ENCODE data around the gene PCCB. TPM values are rescaled to one million over a fixed set of nuclear protein-coding genes. Genes with fewer than 3 reads are reported as not detected.
"Not testable (repeated sequence)": the region's sequence is repeated elsewhere in the genome, so short reads cannot be mapped to it uniquely, and the experiment has no call there.

PCCB gene
- total RNA-seq, 1 experiment from 2014 or later, result 53.5 TPM

DNA sequence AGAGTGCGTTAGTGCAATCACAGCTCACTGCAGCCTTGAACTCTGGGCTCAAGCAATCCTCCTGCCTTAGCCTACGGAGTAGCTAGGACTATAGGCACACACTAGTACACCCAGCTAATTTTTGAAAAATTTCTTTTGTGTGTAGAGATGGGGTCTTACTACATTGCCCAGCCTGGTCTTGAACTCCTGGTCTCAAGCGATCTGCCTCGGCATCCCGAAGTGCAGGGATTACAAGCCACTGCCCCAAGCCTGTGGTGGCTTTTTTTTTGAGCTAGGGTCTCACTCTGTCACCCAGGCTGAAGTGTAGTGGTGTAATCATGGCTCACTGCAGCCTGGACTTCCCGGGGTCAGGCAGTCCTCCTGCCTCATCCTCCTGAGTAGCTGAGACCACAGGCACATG, 17.1 kb downstream of the PCCB start:
- no peak overlapping the region for H3K4me2 ChIP-seq (ENCODE audit: low read length)
- H3K4me1 ChIP-seq (ENCODE audit: insufficient read depth, low read length), result peaks cover 9% of the 10 kb centered on the region
- TF ChIP-seq, protein P1, sequence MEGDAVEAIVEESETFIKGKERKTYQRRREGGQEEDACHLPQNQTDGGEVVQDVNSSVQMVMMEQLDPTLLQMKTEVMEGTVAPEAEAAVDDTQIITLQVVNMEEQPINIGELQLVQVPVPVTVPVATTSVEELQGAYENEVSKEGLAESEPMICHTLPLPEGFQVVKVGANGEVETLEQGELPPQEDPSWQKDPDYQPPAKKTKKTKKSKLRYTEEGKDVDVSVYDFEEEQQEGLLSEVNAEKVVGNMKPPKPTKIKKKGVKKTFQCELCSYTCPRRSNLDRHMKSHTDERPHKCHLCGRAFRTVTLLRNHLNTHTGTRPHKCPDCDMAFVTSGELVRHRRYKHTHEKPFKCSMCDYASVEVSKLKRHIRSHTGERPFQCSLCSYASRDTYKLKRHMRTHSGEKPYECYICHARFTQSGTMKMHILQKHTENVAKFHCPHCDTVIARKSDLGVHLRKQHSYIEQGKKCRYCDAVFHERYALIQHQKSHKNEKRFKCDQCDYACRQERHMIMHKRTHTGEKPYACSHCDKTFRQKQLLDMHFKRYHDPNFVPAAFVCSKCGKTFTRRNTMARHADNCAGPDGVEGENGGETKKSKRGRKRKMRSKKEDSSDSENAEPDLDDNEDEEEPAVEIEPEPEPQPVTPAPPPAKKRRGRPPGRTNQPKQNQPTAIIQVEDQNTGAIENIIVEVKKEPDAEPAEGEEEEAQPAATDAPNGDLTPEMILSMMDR (conservative IDR thresholded peaks at IDR 0.05; ENCODE audit: low read depth, low read length), result no peak
- TF ChIP-seq EZH2 (IDR thresholded peaks at IDR 0.05; ENCODE audit: low read length, unreplicated experiment), result no peak
- no peak for TF ChIP-seq EZH2phosphoT487 (IDR thresholded peaks at IDR 0.05; ENCODE audit: borderline replicate concordance, low read length)
- DNase-seq (no peak), ATAC-seq (no peak)
- H3K9ac ChIP-seq (ENCODE audit: low read length), result no peak overlapping the region
- H3K4me3 ChIP-seq (ENCODE audit: low read length), result no peak overlapping the region
- peak overlapping the region; percentile 72 for H3K27ac ChIP-seq (ENCODE audit: low read length)
- no peaks in the 10 kb centered on the region for H4K20me1 ChIP-seq (ENCODE audit: low read length)
- H2AFZ ChIP-seq (ENCODE audit: low read length), result no peak overlapping the region
- H3K9me3 ChIP-seq (ENCODE audit: low read length), result no peaks in the 10 kb centered on the region
- no peaks in the 10 kb centered on the region for H3K27me3 ChIP-seq (ENCODE audit: low read length)
- intact Hi-C loops (cut with micrococcal nuclease), result loop anchor here (2.0 to 5.0 kb wide), 2 partner anchors 16 to 190 kb away; partner anchors contain the start of gene PCCB
- POLR2A ChIA-PET (ENCODE audit: unreplicated experiment), result no interaction called here
- no peaks in the 10 kb centered on the region for H3K9me2 ChIP-seq (replicated peaks; ENCODE audit: low read length)
- H3K36me3 ChIP-seq (ENCODE audit: low read depth, low read length), result no peaks in the 10 kb centered on the region; the same call in 1 of the 2 replicates
- H3K79me2 ChIP-seq (ENCODE audit: low read length), result 0 out of 2 replicates have a peak, but pooled peaks cover 11% of the 10 kb centered on the region
- no peaks in the 10 kb centered on the region for H3F3A ChIP-seq (ENCODE audit: low read length, unreplicated experiment)
- CTCF ChIA-PET, result no interaction called here
- no TSS peak for BruUV-seq (replicated peaks)

DNA sequence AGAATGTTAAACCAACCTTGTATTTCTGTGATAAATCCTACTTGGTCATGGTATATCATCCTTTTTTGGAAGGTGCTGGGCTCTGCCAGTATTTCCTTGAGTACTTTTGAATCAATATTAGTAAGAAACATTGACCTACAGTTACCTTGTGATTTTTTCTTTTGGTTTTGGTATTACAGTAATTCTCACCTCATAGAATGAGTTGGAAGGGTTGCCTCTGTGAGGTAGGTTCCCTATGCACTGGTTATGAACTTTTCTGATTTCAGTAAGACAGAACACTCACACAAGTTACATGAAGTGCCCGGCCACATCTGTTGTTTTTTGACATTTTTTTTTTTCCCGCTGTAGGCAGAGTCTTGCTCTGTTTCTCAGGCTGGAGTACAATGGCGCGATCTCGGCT, 20.0 kb downstream of the PCCB start:
- intact Hi-C loops (cut with micrococcal nuclease), result no loop called here

DNA sequence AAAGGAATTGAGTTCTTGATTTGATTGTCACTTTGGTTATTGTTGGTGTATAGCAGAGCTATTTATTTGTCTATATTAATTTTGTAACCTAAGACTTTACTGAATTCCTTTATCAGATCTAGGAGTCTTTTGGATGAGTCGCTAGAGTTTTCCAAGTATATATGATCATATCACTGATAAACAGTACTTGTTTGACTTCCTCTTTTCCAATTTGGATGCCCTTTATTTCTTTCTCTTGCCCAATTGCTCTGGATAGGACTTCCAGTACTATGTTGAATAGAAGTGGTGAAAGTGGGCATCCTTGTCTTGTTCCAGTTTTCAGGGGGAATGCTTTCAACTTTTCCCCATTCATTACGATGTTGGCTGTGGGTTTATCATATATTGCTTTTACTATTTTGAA, 21.5 kb downstream of the PCCB start:
- CTCF ChIA-PET; POLR2A ChIA-PET (ENCODE audit: unreplicated experiment): not testable (repeated sequence)

More for the DNA sequence above, 20.0 kb downstream of the PCCB start:
- Histone ChIP-seq H4K20me1 (ENCODE audit: low read length) (no peaks in the 10 kb centered on the region), H3K9me3 (ENCODE audit: low read length) (no peaks in the 10 kb centered on the region), H3K9ac (ENCODE audit: low read length) (no peak overlapping the region), H3K36me3 (ENCODE audit: low read depth, low read length) (no peaks in the 10 kb centered on the region), H3F3A (ENCODE audit: low read length, unreplicated experiment) (no peaks in the 10 kb centered on the region), H2AFZ (ENCODE audit: low read length) (no peak overlapping the region), H3K79me2 (ENCODE audit: low read length) (0 out of 2 replicates have a peak, but pooled peaks cover 19% of the 10 kb centered on the region), H3K27ac (ENCODE audit: low read length) (no peak overlapping the region), H3K27me3 (ENCODE audit: low read length) (no peaks in the 10 kb centered on the region), H3K4me3 (ENCODE audit: low read length) (no peak overlapping the region), H3K4me1 (ENCODE audit: insufficient read depth, low read length) (peaks cover 9% of the 10 kb centered on the region), H3K4me2 (ENCODE audit: low read length) (no peak overlapping the region), H3K9me2 (replicated peaks; ENCODE audit: low read length) (no peaks in the 10 kb centered on the region)
- TF ChIP-seq, protein P1 (conservative IDR thresholded peaks at IDR 0.05; ENCODE audit: low read depth, low read length), result no peak
- no peak for TF ChIP-seq EZH2 (IDR thresholded peaks at IDR 0.05; ENCODE audit: low read length, unreplicated experiment)
- TF ChIP-seq EZH2phosphoT487 (IDR thresholded peaks at IDR 0.05; ENCODE audit: borderline replicate concordance, low read length), result no peak
- DNase-seq (no peak), ATAC-seq (no peak)
- CTCF ChIA-PET, result no interaction called here
- no TSS peak for BruUV-seq (replicated peaks)
- POLR2A ChIA-PET (ENCODE audit: unreplicated experiment), result no interaction called here

More for the DNA sequence above, 21.5 kb downstream of the PCCB start:
- H3K79me2 ChIP-seq (ENCODE audit: low read length), result 0 out of 2 replicates have a peak, but pooled peaks cover 19% of the 10 kb centered on the region
- H3K27me3 ChIP-seq (ENCODE audit: low read length); intact Hi-C loops (cut with micrococcal nuclease); H3K9me2 ChIP-seq (replicated peaks; ENCODE audit: low read length); H2AFZ ChIP-seq (ENCODE audit: low read length); H3F3A ChIP-seq (ENCODE audit: low read length, unreplicated experiment); BruUV-seq (replicated peaks); H3K9ac ChIP-seq (ENCODE audit: low read length); H3K36me3 ChIP-seq (ENCODE audit: low read depth, low read length); H3K27ac ChIP-seq (ENCODE audit: low read length); H3K9me3 ChIP-seq (ENCODE audit: low read length); H3K4me2 ChIP-seq (ENCODE audit: low read length); H3K4me3 ChIP-seq (ENCODE audit: low read length); H3K4me1 ChIP-seq (ENCODE audit: insufficient read depth, low read length); DNase-seq; H4K20me1 ChIP-seq (ENCODE audit: low read length); ATAC-seq: not testable (repeated sequence)
